ENCODE results near the gene TSHR.

TSHR gene

GRCh38 chr14:81122326-81122725, 166.9 kb downstream of the TSHR start:
- TF ChIP-seq SPI1 (IDR thresholded peaks at IDR 0.05; ENCODE audit: borderline replicate concordance, low read depth) (no peak), POLR2AphosphoS5 (IDR thresholded peaks at IDR 0.05; ENCODE audit: low read depth) (no peak), REST (IDR thresholded peaks at IDR 0.05; ENCODE audit: insufficient replicate concordance, low read depth) (no peak)
- no peak overlapping the region for H3K27ac ChIP-seq (replicated peaks)
- H3K4me3 ChIP-seq (replicated peaks; ENCODE audit: insufficient read depth, low read length), result no peak overlapping the region
- no peaks in the 10 kb centered on the region for H3K27me3 ChIP-seq (ENCODE audit: insufficient read depth, poor library complexity, severe bottlenecking)
- DNase-seq (ENCODE audit: low read depth in 1 of 2, low spot score in 1 of 2), result no peak

DNA sequence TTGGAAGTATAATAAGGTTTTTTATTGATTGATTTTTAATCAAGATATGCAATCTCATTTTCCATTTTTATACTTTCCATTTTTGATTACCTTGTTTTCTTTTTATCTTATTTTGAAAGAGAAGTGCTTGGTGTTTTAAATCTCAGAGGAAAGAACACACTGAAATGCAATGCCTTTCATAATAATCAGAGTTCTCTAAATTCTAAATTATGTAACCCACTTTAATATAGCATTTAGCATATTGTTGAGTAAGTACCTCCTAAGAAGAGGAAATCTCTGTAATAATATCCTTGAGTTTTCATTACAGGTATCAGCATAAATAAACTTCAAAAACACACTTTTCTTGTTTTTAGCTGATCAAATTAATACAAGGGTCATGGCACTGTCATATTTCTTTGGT, 168.4 kb downstream of the TSHR start:
- Histone ChIP-seq H3K27ac (replicated peaks) (no peak overlapping the region), H3K27me3 (ENCODE audit: insufficient read depth, poor library complexity, severe bottlenecking) (no peaks in the 10 kb centered on the region), H3K4me3 (replicated peaks; ENCODE audit: insufficient read depth, low read length) (no peak overlapping the region)
- DNase-seq (ENCODE audit: low read depth in 1 of 2, low spot score in 1 of 2), result no peak
- TF ChIP-seq GABPA (IDR thresholded peaks at IDR 0.05; ENCODE audit: low read depth) (no peak), SPI1 (IDR thresholded peaks at IDR 0.05; ENCODE audit: borderline replicate concordance, low read depth) (no peak), REST (IDR thresholded peaks at IDR 0.05; ENCODE audit: insufficient replicate concordance, low read depth) (no peak), POLR2AphosphoS5 (IDR thresholded peaks at IDR 0.05; ENCODE audit: low read depth) (no peak)
- TF ChIP-seq, protein P1, sequence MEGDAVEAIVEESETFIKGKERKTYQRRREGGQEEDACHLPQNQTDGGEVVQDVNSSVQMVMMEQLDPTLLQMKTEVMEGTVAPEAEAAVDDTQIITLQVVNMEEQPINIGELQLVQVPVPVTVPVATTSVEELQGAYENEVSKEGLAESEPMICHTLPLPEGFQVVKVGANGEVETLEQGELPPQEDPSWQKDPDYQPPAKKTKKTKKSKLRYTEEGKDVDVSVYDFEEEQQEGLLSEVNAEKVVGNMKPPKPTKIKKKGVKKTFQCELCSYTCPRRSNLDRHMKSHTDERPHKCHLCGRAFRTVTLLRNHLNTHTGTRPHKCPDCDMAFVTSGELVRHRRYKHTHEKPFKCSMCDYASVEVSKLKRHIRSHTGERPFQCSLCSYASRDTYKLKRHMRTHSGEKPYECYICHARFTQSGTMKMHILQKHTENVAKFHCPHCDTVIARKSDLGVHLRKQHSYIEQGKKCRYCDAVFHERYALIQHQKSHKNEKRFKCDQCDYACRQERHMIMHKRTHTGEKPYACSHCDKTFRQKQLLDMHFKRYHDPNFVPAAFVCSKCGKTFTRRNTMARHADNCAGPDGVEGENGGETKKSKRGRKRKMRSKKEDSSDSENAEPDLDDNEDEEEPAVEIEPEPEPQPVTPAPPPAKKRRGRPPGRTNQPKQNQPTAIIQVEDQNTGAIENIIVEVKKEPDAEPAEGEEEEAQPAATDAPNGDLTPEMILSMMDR (IDR thresholded peaks at IDR 0.05; ENCODE audit: insufficient read depth, low read length), result no peak

DNA sequence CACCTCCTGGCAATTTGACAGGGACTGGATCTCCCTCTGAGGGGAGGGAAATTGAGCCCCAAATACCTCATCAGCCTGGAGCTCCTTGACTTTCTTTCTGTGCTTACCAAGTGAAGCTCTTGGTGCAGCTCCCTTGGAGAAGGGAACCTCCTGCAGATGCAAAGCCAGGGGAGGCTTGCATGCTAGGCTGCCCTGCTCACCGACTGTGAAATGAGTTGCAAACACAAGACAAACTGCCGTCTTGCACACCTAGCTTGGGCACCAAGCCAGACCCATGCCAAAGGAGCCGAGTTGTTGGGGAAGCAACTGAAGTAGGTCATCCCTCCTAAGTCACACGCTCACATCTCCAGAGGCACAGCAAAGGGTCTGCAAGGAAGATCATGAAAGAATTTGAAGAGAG, 170.1 kb downstream of the TSHR start:
- DNase-seq (ENCODE audit: low read depth in 1 of 2, low spot score in 1 of 2), result no peak
- H3K27ac ChIP-seq (replicated peaks), result no peak overlapping the region
- no peak overlapping the region for H3K4me3 ChIP-seq (replicated peaks; ENCODE audit: insufficient read depth, low read length)
- TF ChIP-seq SPI1 (IDR thresholded peaks at IDR 0.05; ENCODE audit: borderline replicate concordance, low read depth) (no peak), REST (IDR thresholded peaks at IDR 0.05; ENCODE audit: insufficient replicate concordance, low read depth) (no peak)
- H3K27me3 ChIP-seq (ENCODE audit: insufficient read depth, poor library complexity, severe bottlenecking), result no peaks in the 10 kb centered on the region

- TF ChIP-seq SPI1 (IDR thresholded peaks at IDR 0.05; ENCODE audit: borderline replicate concordance, low read depth) (no peak), REST (IDR thresholded peaks at IDR 0.05; ENCODE audit: insufficient replicate concordance, low read depth) (no peak), POLR2AphosphoS5 (IDR thresholded peaks at IDR 0.05; ENCODE audit: low read depth) (no peak), GABPA (IDR thresholded peaks at IDR 0.05; ENCODE audit: low read depth) (no peak)
- TF ChIP-seq, protein P1 (IDR thresholded peaks at IDR 0.05; ENCODE audit: insufficient read depth, low read length), result no peak
- Histone ChIP-seq H3K4me3 (replicated peaks; ENCODE audit: insufficient read depth, low read length) (no peak overlapping the region), H3K27ac (replicated peaks) (no peak overlapping the region), H3K27me3 (ENCODE audit: insufficient read depth, poor library complexity, severe bottlenecking) (no peaks in the 10 kb centered on the region)
- DNase-seq (ENCODE audit: low read depth in 1 of 2, low spot score in 1 of 2), result no peak
These were observed 172.4 kb downstream of the TSHR start for GRCh38 chr14:81127785-81128184.

Data from HL-60 (cell line).